Colon (tissue), 2 donors: ENCODE measurements around the gene NLRP1.

Experiments used
- FAIRE-seq: peaks from 2 replicates; lab custom pipeline; 2012; peaks lifted over from hg19 to GRCh38; lab: Jason Lieb, UNC
- donor health status: control.
- donor health status: control.

NLRP1 gene

GRCh38 chr17:5516060-5516792 is 68.1 kb downstream of the NLRP1 start:
- no peak for FAIRE-seq

GRCh38 chr17:5514976-5515375 is 69.3 kb downstream of the NLRP1 start:
- FAIRE-seq: no peak

GRCh38 chr17:5513628-5514027 is 70.7 kb downstream of the NLRP1 start:
- FAIRE-seq: no peak

- FAIRE-seq: no peak
These were observed 72.7 kb downstream of the NLRP1 start for GRCh38 chr17:5511401-5512225.

GRCh38 chr17:5510771-5511170 is 73.5 kb downstream of the NLRP1 start:
- no peak for FAIRE-seq

- FAIRE-seq: no peak
These were observed 74.8 kb downstream of the NLRP1 start for GRCh38 chr17:5509482-5509881.

- no peak for FAIRE-seq
These were observed 75.5 kb downstream of the NLRP1 start for GRCh38 chr17:5508810-5509209.

GRCh38 chr17:5506307-5506706 is 78.0 kb downstream of the NLRP1 start:
- no peak for FAIRE-seq

GRCh38 chr17:5502552-5502951 is 81.8 kb downstream of the NLRP1 start:
- FAIRE-seq: no peak

GRCh38 chr17:5501685-5502084 is 82.6 kb downstream of the NLRP1 start:
- no peak for FAIRE-seq

GRCh38 chr17:5500589-5501391 is 83.5 kb downstream of the NLRP1 start:
- FAIRE-seq: no peak

GRCh38 chr17:5500247-5500588 is 84.1 kb downstream of the NLRP1 start:
- no peak for FAIRE-seq

- FAIRE-seq: no peak
These were observed 84.7 kb downstream of the NLRP1 start for GRCh38 chr17:5499476-5500231.

GRCh38 chr17:5492970-5493369 is 91.3 kb downstream of the NLRP1 start:
- no peak for FAIRE-seq

GRCh38 chr17:5488752-5489151 is 95.6 kb downstream of the NLRP1 start:
- no peak for FAIRE-seq

- FAIRE-seq: no peak
These were observed 97.8 kb downstream of the NLRP1 start, which contains the start of gene MIS12 for GRCh38 chr17:5486206-5487124. Gene MIS12 (plus strand): TSS chr17:5486566. CDS start chr17:5488863, 2,297 bp downstream.

- no peak for FAIRE-seq
These were observed 98.8 kb downstream of the NLRP1 start, which contains the start of gene DERL2 for GRCh38 chr17:5485270-5486205. Gene DERL2 (minus strand): TSS chr17:5486178. CDS start chr17:5486161, 17 bp downstream.

- FAIRE-seq: no peak
These were observed 102.9 kb downstream of the NLRP1 start for GRCh38 chr17:5481451-5481850.

GRCh38 chr17:5480962-5481361 is 103.3 kb downstream of the NLRP1 start:
- no peak for FAIRE-seq

- no peak for FAIRE-seq
These were observed 105.3 kb downstream of the NLRP1 start for GRCh38 chr17:5478992-5479391.
